Stimulated activated CD8-positive, alpha-beta memory T cell treated with anti-CD3 and anti-CD28 coated beads, Interleukin-4, amount 100 ng/mL, for 48 hours (primary cell): Measurements from ENCODE around the gene HECTD4.

Source experiments
- DNase-seq: peaks from one replicate; pipeline ENCODE4 v3.0.0-alpha.2; 2020

The HECTD4 gene

DNA sequence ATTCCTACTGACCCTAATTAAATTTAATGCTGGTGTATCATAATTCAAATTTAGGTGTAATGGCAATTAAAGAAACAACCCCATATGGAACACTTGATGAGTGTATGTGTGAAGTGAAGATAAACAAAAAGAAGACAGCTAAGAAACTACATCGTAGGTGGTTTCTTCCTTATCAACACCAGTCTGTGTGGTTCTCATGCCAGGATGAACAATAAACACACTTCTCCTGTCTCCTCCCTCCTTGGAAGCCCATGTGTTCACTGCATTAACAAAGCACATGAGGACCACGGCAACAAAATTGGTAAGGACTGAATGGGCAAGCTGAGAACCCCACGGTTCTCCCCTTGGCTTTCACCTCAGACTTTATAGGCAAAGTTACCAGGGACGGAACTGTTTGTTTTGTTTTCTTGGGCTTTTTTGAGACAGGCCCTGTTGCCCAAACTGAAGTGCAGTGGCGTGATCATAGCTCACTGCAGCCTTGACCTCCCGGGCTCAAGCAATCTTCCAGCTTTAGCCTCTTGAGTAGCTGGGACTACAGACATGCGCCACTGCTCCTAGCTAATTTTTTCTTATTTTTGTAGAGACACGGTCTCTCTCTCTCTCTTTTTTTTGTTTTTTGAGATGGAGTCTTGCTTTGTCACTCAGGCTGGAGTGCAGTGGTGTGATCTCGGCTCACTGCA is 185.9 kb downstream of the HECTD4 start:
- DNase-seq, result no peak

DNA sequence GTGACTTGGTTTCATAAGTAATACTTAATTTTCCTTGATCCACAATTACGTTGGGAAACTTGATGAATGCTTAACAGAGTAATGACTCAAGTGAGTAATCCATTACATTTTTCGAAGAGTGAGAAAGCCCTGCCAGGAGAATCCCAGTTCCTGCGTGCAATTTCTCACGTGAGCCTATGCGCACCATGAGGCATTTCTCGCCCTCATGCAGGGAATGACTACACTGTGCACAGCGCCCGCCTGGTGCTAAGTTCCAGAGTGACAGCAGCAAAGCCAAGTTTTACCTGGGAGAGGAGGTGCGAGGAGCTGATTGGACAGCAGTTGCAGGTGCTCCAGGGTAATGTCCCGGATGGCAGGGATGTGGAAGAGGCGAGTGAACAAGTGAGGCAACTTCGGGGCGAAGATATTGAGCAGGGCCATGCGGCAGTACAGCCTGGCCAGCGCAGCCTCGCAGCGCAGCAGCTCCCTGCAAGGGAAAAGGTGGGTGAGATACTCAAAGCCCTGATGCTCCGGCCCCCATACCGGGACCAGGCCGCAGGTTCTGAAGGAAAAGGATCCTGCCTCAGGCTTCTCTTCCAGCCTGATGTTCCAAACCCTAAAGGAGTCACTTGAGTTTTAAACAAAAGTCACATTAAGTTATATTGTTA is 187.5 kb downstream of the HECTD4 start:
- no peak for DNase-seq

DNA sequence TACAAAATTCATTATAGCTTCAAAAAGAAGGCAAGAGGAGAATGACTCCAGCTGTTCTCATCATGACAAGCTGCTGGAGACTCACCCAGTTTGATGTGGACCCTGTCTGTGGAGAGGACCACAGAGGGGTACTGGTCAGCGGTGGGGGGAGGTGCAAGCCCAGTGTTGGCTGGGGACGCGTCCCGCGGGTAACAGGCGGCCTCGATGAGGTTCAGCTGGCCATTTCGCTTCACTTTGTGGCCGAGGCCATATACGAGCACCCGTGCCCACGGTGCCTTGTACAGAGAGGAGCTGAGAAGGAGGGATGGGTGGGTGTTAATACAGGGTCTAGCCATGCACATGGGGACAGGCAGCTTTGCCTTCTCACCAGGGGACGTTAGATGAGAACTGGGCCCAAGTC is 189.8 kb downstream of the HECTD4 start:
- no peak for DNase-seq

DNA sequence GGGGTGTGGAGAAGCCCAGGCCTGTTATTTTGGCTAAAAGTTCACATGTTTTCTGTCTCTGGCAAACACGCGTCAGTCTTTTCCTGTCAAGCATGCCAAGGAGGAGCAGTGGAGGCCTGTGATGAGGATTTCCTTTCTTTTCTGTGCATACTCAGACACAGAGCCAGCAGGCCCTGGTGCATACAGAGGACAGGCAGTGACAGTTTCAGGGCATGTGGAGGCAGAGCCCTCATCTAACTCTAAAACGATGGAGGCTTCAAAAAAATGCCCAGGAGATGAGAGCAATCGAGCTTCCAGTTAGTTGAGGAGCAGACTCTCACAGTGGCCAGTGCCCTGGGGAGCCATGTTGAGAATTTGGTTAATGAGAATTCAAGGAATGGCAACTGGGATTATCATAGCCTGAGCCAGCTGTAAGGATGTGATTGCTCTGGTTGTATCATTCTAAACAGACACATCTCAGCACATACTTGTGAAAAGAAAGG is 190.3 kb downstream of the HECTD4 start:
- DNase-seq, result no peak

DNA sequence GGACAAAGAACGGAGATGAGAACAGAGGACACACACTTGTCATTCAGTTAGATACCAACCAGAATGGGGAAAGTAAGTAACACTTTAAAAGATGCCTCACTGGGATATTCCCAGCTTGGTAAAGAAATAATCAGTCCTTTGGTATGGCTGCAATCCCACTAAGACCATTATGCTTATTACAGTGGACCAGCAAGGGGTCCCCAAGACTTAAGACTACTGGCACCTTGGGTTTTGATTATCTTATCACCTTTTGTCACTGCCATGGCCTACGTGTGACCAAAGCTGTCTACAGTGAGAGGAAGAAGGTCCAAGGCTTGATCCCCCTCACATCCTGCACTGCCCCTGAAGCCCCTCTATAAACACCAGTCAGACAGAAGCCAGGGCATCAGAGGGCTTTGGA is 191.0 kb downstream of the HECTD4 start:
- DNase-seq, result no peak

DNA sequence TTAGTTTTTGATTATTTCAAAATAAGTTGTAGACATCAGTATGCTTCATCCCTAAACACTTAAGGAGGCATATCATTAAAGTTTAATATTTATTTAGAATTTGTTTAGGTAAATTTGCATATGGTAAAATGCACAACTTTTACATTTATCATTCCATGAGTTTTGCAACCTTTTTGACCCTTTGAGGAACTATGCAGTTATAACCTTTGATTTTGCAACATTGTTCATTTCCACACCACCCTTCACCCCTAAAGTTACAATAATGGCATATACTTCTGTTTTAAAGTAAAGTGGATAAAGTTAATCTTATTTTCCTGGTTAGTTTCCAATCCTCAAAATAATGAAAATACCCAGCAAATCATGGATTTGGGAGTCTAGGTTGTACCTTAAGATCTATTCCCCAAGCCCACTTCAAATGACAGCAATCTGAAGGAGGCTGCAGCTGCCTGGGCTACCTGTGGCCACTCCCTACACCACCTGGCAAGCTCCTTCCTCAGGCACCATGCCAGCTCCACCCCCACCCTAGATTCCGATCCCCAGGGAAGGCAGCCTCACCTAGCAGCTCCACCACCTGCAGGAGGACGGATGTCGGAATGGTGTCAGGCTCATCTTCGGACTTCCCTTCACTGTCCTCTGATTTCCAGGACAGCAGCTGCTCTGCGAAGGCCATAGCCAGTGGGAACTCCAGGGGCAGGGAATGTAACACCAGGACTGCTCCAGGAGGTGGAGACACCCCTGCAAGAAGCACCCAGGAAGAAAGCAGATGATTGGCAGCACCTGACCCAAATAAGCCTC is 191.8 kb downstream of the HECTD4 start:
- no peak for DNase-seq

DNA sequence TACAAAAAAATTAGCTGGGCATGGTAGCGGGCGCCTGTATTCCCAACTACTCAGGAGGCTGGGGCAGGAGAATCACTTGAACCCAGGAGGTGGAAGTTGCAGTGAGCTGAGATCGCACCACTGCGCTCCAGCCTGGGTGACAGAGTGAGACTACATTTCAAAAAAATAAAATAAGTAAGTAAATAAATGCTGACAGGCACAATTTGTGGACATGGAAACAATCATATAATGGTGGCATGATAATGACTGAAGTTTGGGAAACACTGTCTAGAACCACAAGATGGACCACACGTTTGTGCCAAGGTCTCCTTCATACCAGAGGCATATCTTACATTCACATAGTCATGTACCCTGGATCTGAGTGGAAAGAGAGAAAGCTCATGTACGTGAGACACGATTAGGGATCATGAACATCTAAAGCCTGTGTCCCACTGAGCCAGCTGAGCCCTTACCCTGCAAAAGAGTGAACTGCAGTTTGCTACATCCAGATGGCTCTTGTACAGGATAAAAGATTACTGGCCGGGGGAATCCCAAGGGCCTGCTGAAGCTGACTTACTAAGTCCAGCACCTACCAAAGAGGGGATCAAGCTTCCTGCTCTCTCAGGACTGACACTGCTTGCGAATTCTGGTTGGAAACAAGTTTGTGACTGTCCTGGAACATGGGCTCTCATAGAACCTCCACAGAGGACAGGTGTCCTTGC is 194.0 kb downstream of the HECTD4 start:
- DNase-seq, result no peak

DNA sequence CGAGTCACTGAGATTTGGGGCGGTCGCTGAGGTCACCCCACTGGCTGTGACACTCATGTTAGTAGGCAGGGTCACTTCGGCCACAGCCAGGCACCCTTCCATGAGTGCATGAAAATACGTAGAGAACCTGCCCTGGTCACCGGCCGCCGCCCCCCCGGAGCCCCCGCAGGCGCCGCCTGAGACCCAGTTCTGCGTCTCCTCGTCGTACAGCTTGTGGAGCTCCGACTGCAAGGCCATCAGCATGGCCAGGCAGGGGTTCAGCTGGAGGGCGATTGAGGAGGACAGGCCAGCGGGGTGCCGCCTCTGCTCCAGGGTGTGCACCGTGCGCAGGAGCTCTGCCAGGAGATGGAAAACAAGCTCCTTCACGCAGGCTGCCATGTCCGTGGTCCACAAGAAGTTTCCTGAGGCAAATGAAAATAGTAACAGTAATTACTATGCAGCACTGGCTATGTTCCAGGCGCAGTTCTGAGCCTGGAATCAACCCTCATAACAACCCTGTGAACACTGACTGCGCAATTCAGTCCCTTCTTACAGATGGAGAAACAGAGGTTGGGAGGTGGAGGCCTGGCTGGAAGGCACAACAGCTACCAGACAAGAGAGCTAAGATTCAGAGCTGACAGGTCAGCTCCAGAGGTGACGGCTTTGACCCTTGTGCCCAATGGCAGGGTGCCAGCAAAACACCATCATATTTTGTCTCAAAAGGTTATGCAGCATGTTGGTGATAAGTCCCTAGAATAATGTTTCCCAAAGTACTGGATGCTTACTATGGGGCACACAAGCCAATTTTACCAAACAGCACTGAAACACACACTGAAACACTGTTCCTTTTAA is 196.9 kb downstream of the HECTD4 start:
- DNase-seq, result no peak

DNA sequence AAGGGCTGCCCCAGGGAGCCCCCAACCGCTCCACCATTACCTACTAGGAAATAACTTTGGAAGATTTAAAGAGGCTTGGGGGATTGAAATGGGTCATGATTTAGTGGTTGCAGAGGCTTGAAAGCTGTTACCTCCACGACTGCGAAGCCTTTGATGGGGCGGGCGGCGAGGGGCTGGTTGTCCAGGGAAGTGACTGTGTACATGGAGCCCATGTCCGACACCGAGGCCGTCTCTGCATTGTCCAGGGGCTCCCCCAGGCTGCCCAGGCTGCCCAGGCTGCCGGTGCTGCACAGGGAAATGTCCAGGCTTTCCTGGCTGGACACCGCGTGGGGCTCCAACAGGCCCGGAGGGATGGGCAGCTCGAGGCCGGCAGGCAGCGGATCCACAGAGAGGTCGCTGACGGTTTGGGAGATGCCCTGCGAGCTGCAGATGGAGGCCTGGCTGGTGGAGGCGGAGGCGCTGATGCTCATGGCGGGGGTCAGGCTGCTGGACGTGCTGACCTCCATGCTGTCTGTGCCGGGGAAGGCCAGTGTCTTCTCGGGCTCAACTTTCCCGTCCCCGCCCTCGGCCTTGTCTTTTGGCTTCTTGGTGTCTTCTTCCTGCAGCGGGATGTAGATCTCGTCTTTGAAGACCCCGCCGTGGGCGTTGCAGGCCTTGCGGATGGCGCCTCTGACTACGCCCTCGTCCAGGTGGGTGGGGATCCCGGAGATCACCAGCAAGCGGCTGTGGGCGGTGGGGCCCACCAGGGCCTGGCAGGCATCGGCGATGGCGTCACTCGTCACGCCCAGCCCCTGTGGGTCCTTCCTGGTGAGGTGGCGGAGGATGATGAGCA is 198.0 kb downstream of the HECTD4 start:
- no peak for DNase-seq

DNA sequence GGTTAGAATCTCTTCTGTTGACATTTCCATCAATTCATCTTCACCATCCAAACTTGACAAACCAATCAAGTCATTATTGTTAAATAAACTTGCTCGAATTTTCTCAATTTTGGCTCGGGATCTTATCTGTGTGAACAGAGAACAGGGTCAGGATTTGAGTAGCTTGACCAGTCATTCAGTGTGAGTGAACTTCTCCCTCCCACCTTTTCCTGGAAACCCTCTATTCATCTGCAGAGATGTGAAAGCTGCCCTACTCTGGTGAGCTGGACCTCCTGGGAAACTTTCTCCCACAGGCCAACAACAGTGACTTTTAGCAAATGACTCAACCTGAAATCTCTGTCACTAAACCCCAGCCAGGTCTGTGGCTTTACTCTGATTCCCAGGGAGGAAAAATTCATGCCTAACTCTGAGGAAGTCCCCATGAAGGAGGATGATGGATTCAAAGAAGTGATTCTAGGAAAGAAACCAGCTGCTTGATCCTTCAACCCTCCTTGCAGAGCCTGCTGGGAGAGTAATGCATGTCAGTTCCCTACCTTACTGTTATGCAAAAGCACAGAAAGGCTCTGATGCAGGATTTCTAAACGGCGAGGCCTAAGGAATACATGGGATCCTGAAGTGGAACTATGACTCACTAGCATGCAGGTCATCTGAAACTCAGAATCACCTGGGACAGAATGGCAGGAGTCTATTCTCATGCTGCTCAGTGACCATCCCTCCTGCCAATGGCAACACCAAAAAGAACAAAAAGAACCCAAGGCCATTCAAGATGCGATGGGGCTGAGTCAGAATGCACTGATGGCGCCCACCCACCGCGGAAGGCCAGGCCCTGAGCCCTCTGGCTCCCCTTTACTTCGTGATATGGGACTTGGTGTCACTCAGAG is 198.8 kb downstream of the HECTD4 start:
- peak; percentile 54 for DNase-seq

DNA sequence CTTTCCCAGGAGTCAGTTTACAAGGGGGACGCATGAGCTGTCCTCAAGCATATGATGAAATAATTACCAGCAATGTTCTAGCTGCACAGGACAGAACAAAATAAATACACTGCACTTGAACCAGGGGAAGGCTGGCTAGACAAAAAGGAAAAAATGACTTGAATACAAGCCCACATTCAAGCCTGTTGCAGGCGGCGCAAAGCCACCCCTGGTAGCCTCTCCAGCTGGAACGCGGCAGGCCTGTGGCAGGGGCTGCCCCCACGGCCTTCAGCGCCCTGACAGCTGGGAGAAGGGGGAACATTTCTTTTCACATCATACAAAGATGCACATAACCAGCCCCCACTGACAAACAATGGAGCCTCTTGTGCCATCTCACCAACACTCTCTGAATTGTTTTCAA is 199.7 kb downstream of the HECTD4 start:
- DNase-seq, result no peak

DNA sequence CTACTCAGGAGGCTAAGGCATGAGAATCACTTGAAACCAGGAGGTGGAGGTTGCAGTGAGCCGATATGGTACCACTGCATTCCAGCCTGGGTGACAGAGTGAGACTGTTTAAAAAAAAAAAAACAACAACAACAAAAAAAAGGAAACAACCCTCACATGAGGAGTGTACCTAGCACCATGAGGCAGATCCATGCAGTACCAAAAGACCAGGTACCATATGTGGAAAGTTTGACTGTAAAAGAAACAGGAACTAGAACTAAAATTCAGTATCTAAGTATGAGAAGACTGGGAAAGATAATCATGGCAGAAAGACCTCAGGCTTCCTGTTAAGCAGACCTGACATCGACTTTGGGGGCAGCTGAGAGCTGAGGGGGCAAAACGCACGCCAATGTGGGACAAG is 201.8 kb downstream of the HECTD4 start:
- DNase-seq, result no peak

DNA sequence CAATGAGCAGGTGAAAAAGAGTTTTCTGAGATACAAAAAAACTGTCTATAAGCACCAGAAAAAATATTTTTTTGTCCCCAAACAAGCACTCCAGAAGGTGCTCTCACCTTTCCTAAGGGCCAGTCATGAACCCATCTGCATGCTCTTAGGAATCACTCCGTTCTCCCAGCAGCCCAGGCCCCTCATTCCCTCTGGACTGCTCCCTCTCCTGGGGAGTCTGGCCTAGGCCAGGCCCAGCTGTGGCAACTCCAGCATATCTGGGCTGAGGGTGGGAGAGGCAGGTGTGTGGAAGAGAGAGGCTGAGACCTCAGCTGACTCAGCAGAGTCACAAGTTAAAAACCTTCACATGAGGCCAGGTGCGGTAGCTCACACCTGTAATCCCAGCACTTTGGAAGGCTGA is 202.3 kb downstream of the HECTD4 start:
- DNase-seq, result no peak

DNA sequence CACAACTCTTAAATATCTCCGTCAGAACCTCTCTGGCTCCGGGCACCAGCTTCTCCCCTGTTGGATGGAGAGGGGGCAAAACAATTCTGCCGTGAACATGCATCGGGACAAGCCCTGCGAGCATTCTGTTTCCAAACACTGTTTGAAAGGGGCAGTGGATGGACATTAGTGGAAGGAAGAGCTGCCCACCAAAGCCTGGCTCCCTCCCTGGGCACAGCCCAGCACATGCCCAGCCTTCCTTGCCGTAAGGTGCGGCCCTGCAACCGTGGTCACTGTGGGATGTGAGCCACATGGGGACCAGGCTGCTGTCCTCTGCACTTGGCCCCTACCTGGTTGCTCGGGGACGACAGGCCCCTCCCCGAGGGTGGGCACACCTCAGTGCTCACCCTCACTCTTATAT is 202.9 kb downstream of the HECTD4 start:
- no peak for DNase-seq

DNA sequence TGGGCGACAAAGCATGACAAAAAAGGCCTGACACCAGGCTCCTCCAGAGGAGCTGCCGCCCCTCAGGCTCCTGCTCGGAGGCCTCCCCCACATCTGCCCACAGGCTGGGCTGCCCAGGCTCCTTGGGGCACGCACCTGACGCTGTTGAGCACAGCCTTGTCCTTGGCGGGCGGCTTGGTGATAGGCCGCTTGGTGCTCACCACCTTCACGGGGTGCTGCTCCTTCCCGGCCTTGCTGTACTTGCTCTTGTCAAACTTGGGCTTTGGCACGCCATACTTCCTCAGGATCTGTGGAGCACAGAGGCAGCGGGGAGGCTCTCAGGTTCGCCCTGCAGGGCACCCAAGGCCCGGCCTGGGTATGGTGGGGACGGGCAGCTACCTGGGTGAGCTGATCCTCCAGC is 203.4 kb downstream of the HECTD4 start:
- no peak for DNase-seq

DNA sequence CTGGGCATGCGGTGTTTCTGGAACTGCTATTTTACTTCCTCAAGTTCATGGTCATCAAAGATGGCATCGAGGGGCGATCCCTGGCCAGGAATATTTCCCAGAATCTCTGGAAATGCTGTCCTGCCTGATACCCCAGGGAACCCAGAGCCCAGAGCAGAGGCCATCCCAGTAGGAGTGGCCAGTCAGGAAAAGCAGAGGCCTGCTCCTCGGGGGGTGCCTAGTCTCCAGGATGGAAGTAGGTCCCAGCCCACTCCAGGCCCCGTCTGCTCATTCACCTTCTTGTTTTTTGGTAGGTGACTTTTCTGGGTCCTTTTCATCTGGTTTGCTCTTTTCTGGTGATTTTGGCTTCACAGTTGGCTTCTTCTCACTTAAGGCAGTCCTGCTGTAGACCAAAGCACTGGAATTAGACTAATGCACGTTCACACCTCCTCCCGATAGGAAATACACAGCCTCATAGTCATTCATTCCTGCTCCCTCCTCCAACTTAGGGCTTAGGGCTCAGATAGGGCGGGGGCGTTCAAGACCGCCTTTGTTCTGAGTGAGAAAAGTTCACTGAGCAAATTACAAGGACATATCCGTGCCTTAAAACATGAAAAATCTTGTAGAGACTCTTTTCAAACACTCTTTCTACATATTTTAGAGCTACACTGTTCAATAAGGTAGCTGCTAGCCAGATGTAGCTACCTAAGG is 205.8 kb downstream of the HECTD4 start:
- DNase-seq, result no peak

DNA sequence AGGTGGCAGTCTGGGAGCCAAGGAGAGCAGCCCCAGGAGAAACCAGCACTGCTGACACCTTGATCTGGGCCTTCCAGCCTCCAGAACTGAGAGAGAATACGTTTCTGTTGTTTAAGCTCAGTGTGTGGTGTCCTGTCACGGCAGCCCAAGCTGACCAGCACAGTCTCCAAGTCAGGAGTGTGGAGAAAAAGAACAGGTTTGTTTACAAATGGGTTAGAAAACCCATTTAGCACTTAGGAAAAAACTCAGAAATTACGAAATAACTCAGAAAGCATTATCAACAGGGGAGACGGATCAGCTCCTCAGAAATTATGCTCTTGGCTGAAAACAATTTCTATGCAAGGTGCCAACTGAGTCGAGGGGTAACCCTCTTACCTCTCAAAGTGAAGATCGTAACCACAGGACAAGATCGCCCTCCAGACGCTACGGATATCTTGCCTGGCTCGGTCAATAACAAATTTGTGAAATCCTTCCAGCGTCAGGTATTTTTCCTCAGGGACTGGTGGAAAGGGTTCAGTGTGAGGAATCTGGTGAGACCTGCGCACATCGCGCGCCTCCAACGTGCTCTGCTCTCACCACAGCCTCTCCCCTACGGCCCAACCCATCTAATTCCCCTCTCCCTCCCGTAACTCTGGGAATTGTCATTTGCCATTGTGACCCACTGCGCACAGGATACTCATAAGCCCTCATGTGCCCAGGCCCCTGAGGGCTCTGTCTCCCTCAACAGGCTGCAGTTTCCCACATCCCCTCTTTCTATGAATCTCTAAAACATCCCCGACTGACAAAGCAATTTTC is 206.7 kb downstream of the HECTD4 start:
- DNase-seq, result no peak

DNA sequence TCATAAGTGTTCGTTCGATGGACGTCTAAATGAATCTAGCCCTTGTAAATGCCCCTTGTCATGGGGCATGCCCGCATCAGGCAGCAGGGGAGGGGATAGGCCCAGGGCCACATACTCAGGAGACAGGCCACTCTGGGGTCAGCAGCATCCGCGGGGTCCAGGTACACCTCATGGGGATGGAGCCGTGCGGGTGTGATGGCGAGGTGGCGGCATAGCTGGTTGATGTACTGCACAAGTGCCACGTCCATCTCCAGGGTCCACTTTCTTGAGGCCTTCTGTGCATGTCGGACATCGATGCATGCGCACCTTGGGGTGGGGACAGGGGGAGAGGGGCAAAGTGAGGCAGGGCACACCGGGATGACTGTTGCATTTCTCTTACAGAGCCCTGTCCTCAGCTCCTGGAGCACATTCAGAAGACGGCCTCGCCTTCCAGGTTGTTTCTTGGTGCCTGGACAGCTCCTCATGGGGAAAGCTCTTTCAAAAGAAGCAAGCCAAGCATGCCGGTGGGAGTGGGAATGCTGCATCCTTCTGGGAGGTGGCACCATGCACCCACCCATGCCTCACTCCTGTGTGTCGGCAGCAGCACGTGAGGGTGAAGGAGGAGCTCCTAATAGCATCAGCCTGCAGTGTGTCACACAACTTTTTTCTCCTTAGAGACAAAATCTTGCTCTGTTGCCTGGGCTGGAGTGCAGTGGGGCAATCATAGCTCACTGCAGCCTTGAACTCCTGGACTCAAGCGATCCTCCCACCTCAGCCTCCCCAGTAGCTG is 209.5 kb downstream of the HECTD4 start:
- DNase-seq, result no peak
